Peyer's patch (tissue), 4 donors: ENCODE results near the gene SAMD13. TPM values are rescaled to one million over a fixed set of nuclear protein-coding genes. Genes with fewer than 3 reads are reported as not detected.

Experiments
- DNase-seq, 3 donors: peaks; one replicate each; pipeline ENCODE4 v3.0.0-alpha.2; 2017 to 2019
- H3K27ac ChIP-seq, 4 donors: fragments of 200-600 bp; sonication (generic); one replicate each; pipeline ENCODE4 v1.5.1; 2016 to 2019
- H3K27me3 ChIP-seq, 2 donors: fragments of 200-600 bp; sonication (generic); one replicate each; pipeline ENCODE4 v1.5.1; 2019
- H3K36me3 ChIP-seq, 3 donors: fragments of 200-600 bp; sonication (generic); one replicate each; pipeline ENCODE4 v1.5.1; 2016 to 2019
- H3K4me1 ChIP-seq, 4 donors: fragments of 200-600 bp; sonication (generic); one replicate each; pipeline ENCODE4 v1.5.1; 2016 to 2019
- H3K4me3 ChIP-seq, 4 donors: fragments of 200-600 bp; sonication (generic); 1 replicate in 3 of 4; 2 replicates in 1 of 4; pipeline ENCODE4 v1.5.1; 2016 to 2019; ENCODE audit warnings: mild to moderate bottlenecking in 1 of 4
- H3K9me3 ChIP-seq, 4 donors: fragments of 200-600 bp; sonication (generic); one replicate each; pipeline ENCODE4 v1.5.1; 2016 to 2019; ENCODE audit warnings: mild to moderate bottlenecking in 1 of 4
- POLR2A ChIP-seq, 2 donors: fragments of 450-650 bp; IDR thresholded peaks; one replicate each; pipeline ENCODE4 v1.5.1; 2017; ENCODE audit warnings: antibody characterized with exemption in 2 of 2, mild to moderate bottlenecking in 2 of 2, moderate library complexity in 2 of 2
- total RNA-seq, 4 donors: library from RNA; depleted of rRNA; stranded (reverse); fragments of >200 nt; gene quantifications; one replicate each; pipeline ENCODE4 v1.1.0, GENCODE V29; 2016
- TF ChIP-seq, protein P1 (sequence below), 6 experiments: fragments of 450-650 bp in 4 of 6; fragments of 200-600 bp in 2 of 6; sonication (generic) in 1 of 6; IDR thresholded peaks; one replicate each; pipeline ENCODE4 v1.5.1; 2017 to 2019; ENCODE audit warnings: antibody characterized with exemption in 6 of 6, mild to moderate bottlenecking in 3 of 6, moderate library complexity in 1 of 6

Gene SAMD13
- total RNA-seq, 4 donors from 2014 or later, result 1.1 to 3.5 (median 2.3) TPM

DNA sequence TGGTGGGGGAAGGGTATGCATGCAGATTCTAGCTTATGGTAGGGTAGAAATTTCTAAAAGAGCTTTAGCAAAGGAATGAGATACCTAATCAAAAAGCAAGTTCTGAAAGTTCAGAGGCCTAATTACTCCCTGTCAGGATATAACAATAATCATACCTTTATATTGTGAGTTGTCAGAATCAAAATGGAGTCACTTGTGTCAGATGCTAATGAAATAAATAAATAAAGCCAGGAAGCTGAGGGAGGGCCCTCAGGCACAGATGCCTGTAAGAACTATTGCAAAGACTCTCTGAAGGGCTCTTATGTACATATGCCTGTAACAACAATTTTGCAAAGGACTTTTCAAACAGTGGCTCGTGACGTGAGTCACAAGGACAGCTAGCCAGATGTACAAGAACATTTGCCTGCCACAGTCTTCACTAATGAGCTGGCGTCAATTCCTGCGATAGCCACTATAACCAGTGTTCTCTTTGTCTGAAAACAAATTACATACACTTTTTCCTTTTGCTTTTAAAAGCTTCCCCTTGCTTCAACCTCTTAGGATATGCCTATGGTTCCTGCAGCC lies 69.4 kb downstream of the SAMD13 start:
- Histone ChIP-seq H3K4me1 (peaks cover 0 to 7% (median 0%) of the 10 kb centered on the region in 4 donors), H3K4me3 (no peak overlapping the region), H3K36me3 (no peaks in the 10 kb centered on the region), H3K27me3 (no peaks in the 10 kb centered on the region), H3K27ac (no peak overlapping the region), H3K9me3 (no peaks in the 10 kb centered on the region)
- TF ChIP-seq POLR2A (IDR thresholded peaks at IDR 0.05), result no peak
- TF ChIP-seq, protein P1, sequence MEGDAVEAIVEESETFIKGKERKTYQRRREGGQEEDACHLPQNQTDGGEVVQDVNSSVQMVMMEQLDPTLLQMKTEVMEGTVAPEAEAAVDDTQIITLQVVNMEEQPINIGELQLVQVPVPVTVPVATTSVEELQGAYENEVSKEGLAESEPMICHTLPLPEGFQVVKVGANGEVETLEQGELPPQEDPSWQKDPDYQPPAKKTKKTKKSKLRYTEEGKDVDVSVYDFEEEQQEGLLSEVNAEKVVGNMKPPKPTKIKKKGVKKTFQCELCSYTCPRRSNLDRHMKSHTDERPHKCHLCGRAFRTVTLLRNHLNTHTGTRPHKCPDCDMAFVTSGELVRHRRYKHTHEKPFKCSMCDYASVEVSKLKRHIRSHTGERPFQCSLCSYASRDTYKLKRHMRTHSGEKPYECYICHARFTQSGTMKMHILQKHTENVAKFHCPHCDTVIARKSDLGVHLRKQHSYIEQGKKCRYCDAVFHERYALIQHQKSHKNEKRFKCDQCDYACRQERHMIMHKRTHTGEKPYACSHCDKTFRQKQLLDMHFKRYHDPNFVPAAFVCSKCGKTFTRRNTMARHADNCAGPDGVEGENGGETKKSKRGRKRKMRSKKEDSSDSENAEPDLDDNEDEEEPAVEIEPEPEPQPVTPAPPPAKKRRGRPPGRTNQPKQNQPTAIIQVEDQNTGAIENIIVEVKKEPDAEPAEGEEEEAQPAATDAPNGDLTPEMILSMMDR (IDR thresholded peaks at IDR 0.05), result no peak
- DNase-seq, result no peak

DNA sequence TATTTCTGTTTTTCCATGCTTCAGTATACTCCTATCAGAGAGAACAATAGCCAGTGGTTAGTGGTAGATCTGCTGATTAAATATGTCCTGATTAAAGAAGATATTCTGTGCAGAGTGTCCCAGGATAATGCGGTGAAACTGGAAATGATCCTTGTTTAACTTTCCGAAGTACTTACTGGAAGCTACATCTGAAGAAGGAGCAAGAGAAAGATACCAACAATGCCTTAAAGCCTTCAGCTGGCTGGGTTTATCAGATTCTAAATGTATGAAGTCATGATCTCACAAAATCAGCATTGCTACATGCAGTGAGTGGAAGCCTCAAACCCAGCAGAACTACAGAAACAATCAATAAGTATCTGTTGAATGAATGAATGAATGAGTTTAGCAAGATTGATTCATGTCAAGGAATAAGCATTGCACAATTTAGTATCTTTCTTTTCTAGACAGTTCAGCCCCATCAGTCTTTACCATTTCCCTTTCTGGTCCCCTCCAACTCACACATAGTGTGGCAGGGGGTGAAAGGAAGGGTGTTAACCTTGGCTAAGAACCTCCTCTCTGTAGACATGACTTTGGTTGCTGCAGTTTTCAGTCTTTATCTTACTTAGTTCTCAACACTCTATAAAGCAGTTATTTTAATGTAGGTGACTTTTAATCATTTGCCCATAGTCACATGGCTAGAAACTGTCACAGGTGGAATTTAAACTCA lies 72.1 kb downstream of the SAMD13 start:
- Histone ChIP-seq H3K4me3 (no peak overlapping the region), H3K36me3 (no peaks in the 10 kb centered on the region), H3K4me1 (no peaks in the 10 kb centered on the region), H3K27ac (no peak overlapping the region), H3K9me3 (no peaks in the 10 kb centered on the region), H3K27me3 (no peaks in the 10 kb centered on the region)
- TF ChIP-seq, protein P1 (IDR thresholded peaks at IDR 0.05), result no peak
- TF ChIP-seq POLR2A (IDR thresholded peaks at IDR 0.05), result no peak
- no peak for DNase-seq

DNA sequence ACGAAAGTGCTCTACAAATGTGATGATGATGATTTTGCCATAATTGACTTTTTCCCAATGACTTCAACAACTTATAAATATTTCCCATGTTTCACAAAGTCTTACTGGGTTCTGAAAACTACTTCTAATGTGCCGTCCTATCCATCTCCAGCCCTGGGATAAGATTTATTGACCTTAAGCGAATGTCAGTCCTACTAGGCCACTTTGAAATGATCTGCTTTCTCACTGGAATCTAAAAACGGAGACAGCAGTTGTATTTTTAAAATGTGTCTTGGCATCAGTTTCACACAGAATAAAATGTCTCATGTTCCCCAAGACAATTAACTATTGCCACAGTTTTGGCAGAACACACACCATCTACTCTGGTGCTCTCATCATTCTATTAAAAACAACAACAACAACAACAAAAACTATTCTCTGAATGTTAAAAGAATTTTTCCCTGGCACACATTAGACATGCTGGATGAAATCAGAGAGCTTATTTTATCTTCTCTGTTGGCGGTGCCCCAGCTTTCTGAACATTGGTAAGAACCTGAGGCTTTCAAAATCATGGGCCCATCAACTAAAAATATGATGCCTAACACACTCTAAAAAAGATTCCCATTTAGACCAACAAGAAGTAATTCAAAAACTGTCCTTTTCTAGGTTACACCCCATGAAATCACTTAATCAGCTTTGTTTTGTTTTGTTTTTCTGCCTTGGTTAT lies 73.6 kb downstream of the SAMD13 start:
- TF ChIP-seq POLR2A (IDR thresholded peaks at IDR 0.05), result no peak
- TF ChIP-seq, protein P1 (IDR thresholded peaks at IDR 0.05), result no peak
- H3K4me1 ChIP-seq, result no peaks in the 10 kb centered on the region
- H3K27ac ChIP-seq, result no peak overlapping the region
- no peaks in the 10 kb centered on the region for H3K9me3 ChIP-seq
- DNase-seq, result no peak
- H3K4me3 ChIP-seq, result no peak overlapping the region
- H3K36me3 ChIP-seq, result no peaks in the 10 kb centered on the region
- H3K27me3 ChIP-seq, result no peaks in the 10 kb centered on the region

DNA sequence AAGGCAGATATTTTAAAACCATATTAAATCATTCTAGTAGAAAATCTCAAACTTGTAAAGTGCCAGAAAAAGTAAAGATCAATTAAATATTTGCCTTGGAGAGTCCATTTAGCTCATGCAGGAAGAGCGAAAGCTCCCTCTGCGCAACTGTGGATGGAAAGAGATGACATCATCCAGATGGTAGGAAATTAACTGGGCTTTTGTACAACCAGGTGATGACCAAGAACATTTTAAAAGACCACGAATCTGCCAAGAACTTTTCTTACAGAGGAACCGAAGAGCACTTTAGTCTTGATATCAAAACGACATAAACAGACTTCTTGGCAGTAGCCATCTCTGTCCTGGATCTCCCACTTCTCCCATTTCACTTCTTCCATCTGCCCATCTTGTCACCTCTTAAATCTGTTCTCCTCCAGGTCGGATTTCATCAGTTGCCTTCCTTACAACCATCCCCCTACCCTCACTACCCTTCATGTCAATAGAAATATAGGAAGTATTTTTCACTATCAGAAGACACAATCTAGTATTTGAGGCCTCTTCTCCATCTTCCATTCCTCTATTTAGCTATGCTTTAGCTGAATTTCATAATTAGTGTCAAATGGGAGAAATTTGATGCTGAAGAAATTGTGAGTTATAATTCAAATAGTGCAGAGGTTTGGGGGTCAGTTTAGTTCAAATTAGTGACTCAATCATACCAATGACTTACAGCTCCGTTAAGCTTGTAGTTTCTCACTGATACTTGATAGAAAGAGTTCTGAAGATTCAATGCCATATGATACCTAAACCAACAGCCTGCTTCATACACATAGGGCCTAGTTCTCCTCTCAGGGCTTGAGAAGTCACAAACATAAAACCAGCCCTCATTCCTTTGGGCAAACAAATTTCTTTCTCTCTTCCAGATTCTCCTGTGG lies 74.7 kb downstream of the SAMD13 start:
- H3K27me3 ChIP-seq, result no peaks in the 10 kb centered on the region
- H3K9me3 ChIP-seq, result no peaks in the 10 kb centered on the region
- H3K4me3 ChIP-seq, result no peak overlapping the region
- TF ChIP-seq POLR2A (IDR thresholded peaks at IDR 0.05), result no peak
- TF ChIP-seq, protein P1 (IDR thresholded peaks at IDR 0.05), result no peak
- DNase-seq, result no peak
- no peak overlapping the region for H3K27ac ChIP-seq
- H3K36me3 ChIP-seq, result no peaks in the 10 kb centered on the region
- no peaks in the 10 kb centered on the region for H3K4me1 ChIP-seq

DNA sequence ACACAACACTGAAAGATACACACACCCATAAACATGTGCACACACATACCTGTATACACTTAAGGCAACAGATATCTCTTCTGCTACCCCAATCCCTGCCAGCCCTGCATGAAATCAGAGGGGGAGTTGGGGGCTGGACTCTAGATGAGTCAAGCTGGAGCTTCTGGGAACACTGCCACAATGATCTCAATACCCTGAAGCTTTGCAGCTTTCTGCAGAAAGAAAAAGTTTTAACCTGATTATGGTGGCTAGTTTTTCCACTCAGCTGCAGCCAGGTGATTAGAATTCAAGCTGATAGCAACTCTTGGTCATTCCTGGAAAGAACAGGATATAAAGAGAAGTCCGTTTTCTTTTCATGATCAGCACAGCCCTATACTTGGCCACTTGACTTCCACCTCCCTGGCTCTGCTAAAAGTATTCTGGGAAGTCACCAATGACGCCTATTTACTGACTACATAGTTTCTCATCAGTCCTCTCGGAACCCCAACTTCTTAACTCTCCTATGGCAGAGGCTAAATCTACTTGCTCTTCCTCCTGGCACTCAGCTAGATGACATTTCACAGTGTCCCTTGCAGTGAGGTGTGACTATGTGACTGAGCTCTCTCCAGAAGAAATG lies 76.1 kb downstream of the SAMD13 start:
- no peaks in the 10 kb centered on the region for H3K9me3 ChIP-seq
- H3K36me3 ChIP-seq, result no peaks in the 10 kb centered on the region
- no peaks in the 10 kb centered on the region for H3K27me3 ChIP-seq
- DNase-seq, result no peak
- H3K4me3 ChIP-seq, result no peak overlapping the region
- TF ChIP-seq, protein P1 (IDR thresholded peaks at IDR 0.05), result no peak
- TF ChIP-seq POLR2A (IDR thresholded peaks at IDR 0.05), result no peak
- no peak overlapping the region for H3K27ac ChIP-seq
- no peaks in the 10 kb centered on the region for H3K4me1 ChIP-seq
